Osteocyte (in vitro differentiated cells): Measurements from ENCODE around the gene DGLUCY. TPM values are rescaled to one million over a fixed set of nuclear protein-coding genes. Genes with fewer than 3 reads are reported as not detected.

Source experiments
- DNase-seq: peaks from one replicate; pipeline ENCODE4 v3.0.0; 2021; ENCODE audit warnings: mixed read lengths; ENCODE audit not compliant: unreplicated experiment; ENCODE audit errors: extremely low spot score
- H3K27ac Mint-ChIP-seq: one replicate; pipeline ENCODE4 v1.8.0; 2021; ENCODE audit warnings: mild to moderate bottlenecking, mixed read lengths; ENCODE audit not compliant: unreplicated experiment
- H3K27me3 Mint-ChIP-seq: one replicate; pipeline ENCODE4 v1.8.0; 2021; ENCODE audit warnings: mixed read lengths; ENCODE audit not compliant: unreplicated experiment
- H3K36me3 Mint-ChIP-seq: one replicate; pipeline ENCODE4 v1.8.0; 2021; ENCODE audit warnings: mixed read lengths; ENCODE audit not compliant: unreplicated experiment
- H3K4me1 Mint-ChIP-seq: one replicate; pipeline ENCODE4 v1.8.0; 2021; ENCODE audit warnings: mixed read lengths; ENCODE audit not compliant: unreplicated experiment
- H3K4me3 Mint-ChIP-seq: one replicate; pipeline ENCODE4 v1.8.0; 2021; ENCODE audit warnings: mild to moderate bottlenecking, moderate library complexity, mixed read lengths; ENCODE audit not compliant: unreplicated experiment
- H3K9me3 Mint-ChIP-seq: one replicate; pipeline ENCODE4 v1.8.0; 2021; ENCODE audit warnings: mixed read lengths; ENCODE audit not compliant: unreplicated experiment
- CTCF ChIP-seq: fragments of 200-600 bp; sonication (generic); IDR thresholded peaks from 2 replicates; pipeline ENCODE4 v1.5.0; 2021; ENCODE audit warnings: antibody characterized with exemption, mild to moderate bottlenecking, moderate library complexity
- total RNA-seq: library from RNA; stranded (reverse); gene quantifications from 2 replicates; pipeline ENCODE4 v1.2.1, GENCODE V29; 2021

DGLUCY gene
- total RNA-seq, 1 donor from 2014 or later, result 20.4 TPM

- Mint-ChIP-seq H3K27ac (peak overlapping the region; percentile 90), H3K9me3 (peaks cover 8% of the 10 kb centered on the region), H3K36me3 (peaks cover 11% of the 10 kb centered on the region), H3K27me3 (no peaks in the 10 kb centered on the region), H3K4me3 (peak overlapping the region; percentile 43), H3K4me1 (peaks cover 47% of the 10 kb centered on the region)
- DNase-seq, result no peak
- no peak for TF ChIP-seq CTCF
Observed at GRCh38 chr14:91115986-91116770, 2.3 kb downstream of the DGLUCY start.

DNA sequence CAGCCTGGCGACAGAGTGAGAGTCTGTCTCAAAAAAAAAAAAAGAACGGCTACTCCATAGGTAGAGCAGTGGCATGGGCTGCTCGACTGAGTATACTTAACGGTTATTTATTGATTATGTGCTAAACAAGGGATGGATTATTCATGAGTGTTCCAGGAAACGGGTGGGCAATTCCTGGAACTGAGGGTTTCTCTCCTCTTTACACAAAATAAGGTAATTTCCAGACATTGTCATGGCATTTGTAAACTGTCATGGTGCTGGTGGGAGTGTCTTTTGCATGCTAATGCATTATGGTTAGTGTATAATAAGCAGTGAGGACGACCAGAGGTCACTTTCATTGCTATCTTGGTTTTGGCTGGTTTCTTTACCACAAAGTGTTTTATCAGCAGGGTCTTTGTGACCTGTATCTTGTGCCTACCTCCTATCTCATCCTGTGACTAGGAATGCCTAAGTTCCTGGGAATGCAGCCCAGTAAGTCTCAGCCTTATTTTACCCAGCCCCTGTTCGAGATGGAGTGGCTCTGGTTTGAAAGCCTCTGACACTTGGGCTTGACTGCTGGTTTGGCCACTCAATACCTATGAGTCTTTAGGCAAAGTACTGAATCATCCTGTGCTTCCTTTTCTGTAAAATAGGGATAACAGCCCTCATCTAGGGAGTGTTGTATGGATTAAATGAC is 3.2 kb downstream of the DGLUCY start:
- DNase-seq, result no peak
- Mint-ChIP-seq H3K27me3 (no peaks in the 10 kb centered on the region), H3K36me3 (peaks cover 11% of the 10 kb centered on the region), H3K9me3 (peaks cover 8% of the 10 kb centered on the region), H3K4me3 (no peak overlapping the region), H3K27ac (no peak overlapping the region), H3K4me1 (peaks cover 47% of the 10 kb centered on the region)
- no peak for TF ChIP-seq CTCF

GRCh38 chr14:91117960-91118359 is 4.1 kb downstream of the DGLUCY start:
- Mint-ChIP-seq H3K27ac (no peak overlapping the region), H3K36me3 (peaks cover 11% of the 10 kb centered on the region), H3K4me1 (peaks cover 43% of the 10 kb centered on the region), H3K4me3 (no peak overlapping the region), H3K27me3 (no peaks in the 10 kb centered on the region), H3K9me3 (peaks cover 8% of the 10 kb centered on the region)
- no peak for DNase-seq
- no peak for TF ChIP-seq CTCF

- Mint-ChIP-seq H3K27me3 (no peaks in the 10 kb centered on the region), H3K9me3 (peaks cover 8% of the 10 kb centered on the region), H3K4me3 (no peak overlapping the region), H3K36me3 (peaks cover 11% of the 10 kb centered on the region), H3K27ac (no peak overlapping the region), H3K4me1 (peaks cover 38% of the 10 kb centered on the region)
- no peak for DNase-seq
- no peak for TF ChIP-seq CTCF
Observed at GRCh38 chr14:91118511-91119068, 4.7 kb downstream of the DGLUCY start.
